ENCODE results near the gene TTC39A.

TTC39A gene

GRCh38 chr1:51270751-51271150, 59.6 kb downstream of the TTC39A start:
- TF ChIP-seq CTCF (conservative IDR thresholded peaks at IDR 0.05; ENCODE audit: low read length), result no peak
- no peak for TF ChIP-seq EZH2phosphoT487 (IDR thresholded peaks at IDR 0.05; ENCODE audit: borderline replicate concordance)
- Histone ChIP-seq H4K20me1 (ENCODE audit: insufficient read depth, low read length, poor library complexity, severe bottlenecking) (peaks cover 22% of the 10 kb centered on the region), H3K9me2 (replicated peaks; ENCODE audit: low read depth, low read length) (no peaks in the 10 kb centered on the region), H3K4me1 (ENCODE audit: insufficient read depth, low read length, poor library complexity, severe bottlenecking) (peaks cover 20% of the 10 kb centered on the region), H3K4me2 (ENCODE audit: low read depth, low read length, poor library complexity, severe bottlenecking) (no peak overlapping the region), H3K79me2 (ENCODE audit: insufficient read depth, low read length) (peaks cover 41% of the 10 kb centered on the region), H3K27me3 (ENCODE audit: insufficient read depth, low read length, poor library complexity, severe bottlenecking) (no peaks in the 10 kb centered on the region), H2AFZ (ENCODE audit: low read length) (no peak overlapping the region), H3F3A (ENCODE audit: low read depth) (0 out of 2 replicates have a peak, but pooled peaks cover 2% of the 10 kb centered on the region), H3K9me3 (ENCODE audit: insufficient read depth, low read depth, low read length) (no peaks in the 10 kb centered on the region), H3K36me3 (ENCODE audit: insufficient read depth, low read length) (peaks cover 40% of the 10 kb centered on the region; the same call in 1 of the 2 replicates), H3K9ac (ENCODE audit: low read depth, low read length, poor library complexity, severe bottlenecking) (no peak overlapping the region), H3K4me3 (ENCODE audit: low read length, poor library complexity, severe bottlenecking) (no peak overlapping the region)

- Histone ChIP-seq H3K79me2 (ENCODE audit: insufficient read depth, low read length) (peaks cover 59% of the 10 kb centered on the region), H3K4me2 (ENCODE audit: low read depth, low read length, poor library complexity, severe bottlenecking) (peak overlapping the region; percentile 59), H3K36me3 (ENCODE audit: insufficient read depth, low read length) (peaks cover 37% of the 10 kb centered on the region; the same call in 1 of the 2 replicates), H3K9me2 (replicated peaks; ENCODE audit: low read depth, low read length) (no peaks in the 10 kb centered on the region), H2AFZ (ENCODE audit: low read length) (no peak overlapping the region), H3K9ac (ENCODE audit: low read depth, low read length, poor library complexity, severe bottlenecking) (peak overlapping the region; percentile 18), H3K27me3 (ENCODE audit: insufficient read depth, low read length, poor library complexity, severe bottlenecking) (no peaks in the 10 kb centered on the region), H3K9me3 (ENCODE audit: insufficient read depth, low read depth, low read length) (no peaks in the 10 kb centered on the region), H4K20me1 (ENCODE audit: insufficient read depth, low read length, poor library complexity, severe bottlenecking) (peaks cover 26% of the 10 kb centered on the region), H3K4me1 (ENCODE audit: insufficient read depth, low read length, poor library complexity, severe bottlenecking) (peaks cover 31% of the 10 kb centered on the region), H3K4me3 (ENCODE audit: low read length, poor library complexity, severe bottlenecking) (peak overlapping the region; percentile 31), H3F3A (ENCODE audit: low read depth) (0 out of 2 replicates have a peak, but pooled peaks cover 2% of the 10 kb centered on the region)
- no peak for TF ChIP-seq CTCF (conservative IDR thresholded peaks at IDR 0.05; ENCODE audit: low read length)
- no peak for TF ChIP-seq EZH2phosphoT487 (IDR thresholded peaks at IDR 0.05; ENCODE audit: borderline replicate concordance)
Observed at GRCh38 chr1:51268634-51269033, 61.7 kb downstream of the TTC39A start.

- Histone ChIP-seq H3K9ac (ENCODE audit: low read depth, low read length, poor library complexity, severe bottlenecking) (no peak overlapping the region), H3K79me2 (ENCODE audit: insufficient read depth, low read length) (peaks cover 77% of the 10 kb centered on the region), H3K36me3 (ENCODE audit: insufficient read depth, low read length) (peaks cover 25% of the 10 kb centered on the region; the same call in 1 of the 2 replicates), H3K4me1 (ENCODE audit: insufficient read depth, low read length, poor library complexity, severe bottlenecking) (peaks cover 31% of the 10 kb centered on the region), H3F3A (ENCODE audit: low read depth) (0 out of 2 replicates have a peak, but pooled peaks cover 2% of the 10 kb centered on the region), H3K9me2 (replicated peaks; ENCODE audit: low read depth, low read length) (no peaks in the 10 kb centered on the region), H3K9me3 (ENCODE audit: insufficient read depth, low read depth, low read length) (no peaks in the 10 kb centered on the region), H4K20me1 (ENCODE audit: insufficient read depth, low read length, poor library complexity, severe bottlenecking) (peaks cover 26% of the 10 kb centered on the region), H2AFZ (ENCODE audit: low read length) (no peak overlapping the region), H3K4me2 (ENCODE audit: low read depth, low read length, poor library complexity, severe bottlenecking) (no peak overlapping the region), H3K4me3 (ENCODE audit: low read length, poor library complexity, severe bottlenecking) (no peak overlapping the region), H3K27me3 (ENCODE audit: insufficient read depth, low read length, poor library complexity, severe bottlenecking) (no peaks in the 10 kb centered on the region)
- TF ChIP-seq EZH2phosphoT487 (IDR thresholded peaks at IDR 0.05; ENCODE audit: borderline replicate concordance), result no peak
- no peak for TF ChIP-seq CTCF (conservative IDR thresholded peaks at IDR 0.05; ENCODE audit: low read length)
Observed at GRCh38 chr1:51266791-51267190, 63.6 kb downstream of the TTC39A start.
